Measurements from ENCODE around the gene SKAP2. TPM values are rescaled to one million over a fixed set of nuclear protein-coding genes. Genes with fewer than 3 reads are reported as not detected.

Gene SKAP2
- total RNA-seq, 6 donors from 2014 or later, result 21.7 to 57.2 (median 32.6) TPM

DNA sequence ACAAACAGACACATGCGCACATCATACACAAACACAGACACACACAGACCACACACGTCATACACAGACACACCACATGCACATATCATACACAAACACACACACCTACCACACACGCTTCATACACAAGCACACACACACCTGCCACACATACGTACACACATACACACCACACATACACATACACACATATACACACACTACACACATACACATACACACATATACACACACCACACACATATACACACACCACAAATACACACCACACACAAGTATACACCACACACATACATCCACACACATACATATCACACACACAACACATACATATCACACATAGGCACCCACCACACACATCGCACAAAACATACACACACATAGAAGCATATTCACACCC, 224.7 kb downstream of the SKAP2 start:
- DNase-seq (no peak), ATAC-seq (ENCODE audit: low FRiP score in 2 of 2) (no peak)
- no peak overlapping the region for H3K27ac ChIP-seq
- no peaks in the 10 kb centered on the region for H3K9me3 ChIP-seq
- H3K4me1 ChIP-seq, result no peaks in the 10 kb centered on the region
- no peaks in the 10 kb centered on the region for H3K36me3 ChIP-seq
- no peak overlapping the region for H3K4me3 ChIP-seq
- TF ChIP-seq, protein P1, sequence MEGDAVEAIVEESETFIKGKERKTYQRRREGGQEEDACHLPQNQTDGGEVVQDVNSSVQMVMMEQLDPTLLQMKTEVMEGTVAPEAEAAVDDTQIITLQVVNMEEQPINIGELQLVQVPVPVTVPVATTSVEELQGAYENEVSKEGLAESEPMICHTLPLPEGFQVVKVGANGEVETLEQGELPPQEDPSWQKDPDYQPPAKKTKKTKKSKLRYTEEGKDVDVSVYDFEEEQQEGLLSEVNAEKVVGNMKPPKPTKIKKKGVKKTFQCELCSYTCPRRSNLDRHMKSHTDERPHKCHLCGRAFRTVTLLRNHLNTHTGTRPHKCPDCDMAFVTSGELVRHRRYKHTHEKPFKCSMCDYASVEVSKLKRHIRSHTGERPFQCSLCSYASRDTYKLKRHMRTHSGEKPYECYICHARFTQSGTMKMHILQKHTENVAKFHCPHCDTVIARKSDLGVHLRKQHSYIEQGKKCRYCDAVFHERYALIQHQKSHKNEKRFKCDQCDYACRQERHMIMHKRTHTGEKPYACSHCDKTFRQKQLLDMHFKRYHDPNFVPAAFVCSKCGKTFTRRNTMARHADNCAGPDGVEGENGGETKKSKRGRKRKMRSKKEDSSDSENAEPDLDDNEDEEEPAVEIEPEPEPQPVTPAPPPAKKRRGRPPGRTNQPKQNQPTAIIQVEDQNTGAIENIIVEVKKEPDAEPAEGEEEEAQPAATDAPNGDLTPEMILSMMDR (IDR thresholded peaks at IDR 0.05), result no peak
- no peak for TF ChIP-seq POLR2AphosphoS5 (IDR thresholded peaks at IDR 0.05)
- no peak for TF ChIP-seq POLR2A (IDR thresholded peaks at IDR 0.05)
- no peak for TF ChIP-seq EP300 (IDR thresholded peaks at IDR 0.05)
- H3K27me3 ChIP-seq, result no peaks in the 10 kb centered on the region
- WGBS, 2 donors, result 98 to 99% methylated on average over 5 of the region's 5 CpGs

DNA sequence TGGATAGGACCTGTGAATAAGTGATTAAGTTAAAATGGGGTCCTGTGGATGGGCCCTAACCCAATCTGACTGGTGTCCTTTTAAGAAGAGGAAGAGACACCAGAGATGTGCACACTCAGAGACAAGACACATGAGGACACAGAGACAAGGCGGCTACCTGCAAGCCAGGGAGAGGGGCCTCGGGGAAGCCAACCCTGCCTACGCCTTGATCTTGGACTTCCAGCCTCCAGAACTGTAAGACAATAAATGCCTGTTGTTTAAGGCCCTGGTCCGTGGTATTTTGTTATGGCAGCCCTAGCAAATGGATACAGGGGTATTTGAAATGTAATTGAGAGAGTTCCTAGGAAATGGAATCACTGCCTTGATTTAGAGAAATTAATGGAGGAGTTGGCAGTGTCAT, 225.3 kb downstream of the SKAP2 start:
- H3K27ac ChIP-seq, result no peak overlapping the region
- WGBS, 2 donors, result 95 to 98% methylated on average over 4 of the region's 4 CpGs
- TF ChIP-seq POLR2AphosphoS5 (IDR thresholded peaks at IDR 0.05), result no peak
- TF ChIP-seq, protein P1 (IDR thresholded peaks at IDR 0.05), result no peak
- TF ChIP-seq POLR2A (IDR thresholded peaks at IDR 0.05), result no peak
- no peak for TF ChIP-seq EP300 (IDR thresholded peaks at IDR 0.05)
- ATAC-seq (ENCODE audit: low FRiP score in 2 of 2) (no peak), DNase-seq (no peak)
- H3K36me3 ChIP-seq, result no peaks in the 10 kb centered on the region
- H3K4me1 ChIP-seq, result no peaks in the 10 kb centered on the region
- H3K4me3 ChIP-seq, result no peak overlapping the region
- H3K9me3 ChIP-seq, result no peaks in the 10 kb centered on the region
- no peaks in the 10 kb centered on the region for H3K27me3 ChIP-seq

DNA sequence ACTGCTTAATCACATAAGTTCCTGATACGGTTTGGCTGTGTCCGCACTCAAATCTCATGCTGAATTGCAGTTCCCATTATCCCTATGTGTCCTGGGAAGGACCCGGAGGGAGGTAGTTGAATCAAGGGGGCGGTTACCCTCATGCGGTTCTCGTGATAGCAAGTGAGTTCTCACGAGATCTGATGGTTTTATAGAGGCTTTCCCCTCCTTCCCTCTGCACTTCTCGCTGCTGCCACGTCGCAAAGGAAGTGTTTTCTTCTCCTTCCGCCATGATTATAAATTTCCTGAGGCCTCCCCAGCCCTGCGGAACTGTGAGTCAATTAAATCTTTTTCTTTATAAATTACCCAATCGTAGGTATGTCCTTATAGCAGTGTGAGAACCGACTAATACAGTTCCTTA, 226.2 kb downstream of the SKAP2 start:
- Histone ChIP-seq H3K9me3 (no peaks in the 10 kb centered on the region), H3K27ac (no peak overlapping the region), H3K4me3 (no peak overlapping the region), H3K36me3 (no peaks in the 10 kb centered on the region), H3K27me3 (no peaks in the 10 kb centered on the region), H3K4me1 (no peaks in the 10 kb centered on the region)
- 90 to 96% methylated on average over 14 of the region's 14 CpGs for WGBS, 2 donors
- DNase-seq (no peak), ATAC-seq (ENCODE audit: low FRiP score in 2 of 2) (no peak)
- TF ChIP-seq POLR2AphosphoS5 (IDR thresholded peaks at IDR 0.05) (no peak), POLR2A (IDR thresholded peaks at IDR 0.05) (no peak), EP300 (IDR thresholded peaks at IDR 0.05) (no peak)
- TF ChIP-seq, protein P1 (IDR thresholded peaks at IDR 0.05), result no peak

DNA sequence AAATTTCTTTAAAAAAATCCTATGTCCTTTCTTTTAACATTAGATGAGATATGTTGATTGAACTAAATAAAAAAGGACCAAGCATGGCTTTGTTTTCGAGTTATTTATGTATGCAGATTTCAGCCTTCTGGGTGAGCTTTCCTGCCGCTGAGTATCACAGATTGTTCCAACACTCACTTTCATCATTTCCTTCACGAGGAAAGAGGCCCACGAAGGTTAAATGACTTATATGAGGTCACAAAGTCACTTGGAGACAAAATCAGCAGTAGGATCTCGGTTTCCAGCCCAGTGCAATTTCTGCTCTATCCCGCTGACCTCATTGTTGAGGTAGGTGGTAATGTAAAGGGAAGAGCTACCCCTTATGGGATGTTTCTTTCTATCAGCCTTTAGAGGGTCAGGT, 226.8 kb downstream of the SKAP2 start:
- ATAC-seq (ENCODE audit: low FRiP score in 2 of 2) (no peak), DNase-seq (no peak)
- 79 to 81% methylated on average over 6 of the region's 6 CpGs for WGBS, 2 donors
- H3K27ac ChIP-seq, result no peak overlapping the region
- H3K4me1 ChIP-seq, result no peaks in the 10 kb centered on the region
- no peaks in the 10 kb centered on the region for H3K27me3 ChIP-seq
- no peak for TF ChIP-seq POLR2A (IDR thresholded peaks at IDR 0.05)
- TF ChIP-seq EP300 (IDR thresholded peaks at IDR 0.05), result no peak
- TF ChIP-seq POLR2AphosphoS5 (IDR thresholded peaks at IDR 0.05), result no peak
- TF ChIP-seq, protein P1 (IDR thresholded peaks at IDR 0.05), result no peak
- no peaks in the 10 kb centered on the region for H3K9me3 ChIP-seq
- no peaks in the 10 kb centered on the region for H3K36me3 ChIP-seq
- no peak overlapping the region for H3K4me3 ChIP-seq

DNA sequence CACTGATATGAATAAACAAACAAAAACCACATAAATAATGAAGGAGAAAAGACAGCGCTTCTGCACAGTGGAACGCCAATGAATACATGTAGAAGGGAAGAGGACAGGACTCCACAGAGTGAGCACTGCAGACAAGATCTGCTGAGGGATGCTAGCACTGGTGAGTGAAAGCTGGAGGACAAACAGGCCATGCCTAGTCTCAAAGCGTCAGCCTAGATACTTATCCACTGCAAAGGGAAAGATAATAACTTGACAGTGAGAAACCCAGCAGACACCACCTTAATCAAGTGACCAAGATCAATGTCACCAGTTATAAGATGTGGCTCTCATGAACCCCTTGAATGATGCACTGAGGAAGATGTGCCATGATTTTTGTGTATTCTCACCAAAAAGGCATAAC, 227.6 kb downstream of the SKAP2 start:
- Histone ChIP-seq H3K9me3 (no peaks in the 10 kb centered on the region), H3K36me3 (no peaks in the 10 kb centered on the region), H3K4me1 (no peaks in the 10 kb centered on the region), H3K27ac (no peak overlapping the region), H3K27me3 (no peaks in the 10 kb centered on the region), H3K4me3 (no peak overlapping the region)
- no peak for DNase-seq
- no peak for TF ChIP-seq POLR2A (IDR thresholded peaks at IDR 0.05)
- TF ChIP-seq EP300 (IDR thresholded peaks at IDR 0.05), result no peak
- TF ChIP-seq, protein P1 (IDR thresholded peaks at IDR 0.05), result no peak
- TF ChIP-seq POLR2AphosphoS5 (IDR thresholded peaks at IDR 0.05), result no peak
- ATAC-seq (ENCODE audit: low FRiP score in 2 of 2), result no peak
- 87 to 90% methylated on average over 3 of the region's 3 CpGs for WGBS, 2 donors
